Measurements from ENCODE around the gene TMA7B. TPM values are rescaled to one million over a fixed set of nuclear protein-coding genes. Genes with fewer than 3 reads are reported as not detected.

Gene TMA7B
- total RNA-seq, 1 donor from 2014 or later, result not detected

GRCh38 chr22:39937906-39938305 is 22.3 kb upstream of the TMA7B start:
- Histone ChIP-seq H3K4me1 (peaks cover 52% of the 10 kb centered on the region), H3K27me3 (peaks cover 8% of the 10 kb centered on the region), H3K36me3 (no peaks in the 10 kb centered on the region), H3K9me3 (ENCODE audit: low read depth) (no peaks in the 10 kb centered on the region), H3K79me2 (ENCODE audit: low read depth) (no peaks in the 10 kb centered on the region), H2AFZ (replicated peaks) (no peak overlapping the region), H3K27ac (no peak overlapping the region), H3K4me3 (no peak overlapping the region), H3F3A (ENCODE audit: low read depth) (peaks cover 26% of the 10 kb centered on the region), H3K4me2 (no peak overlapping the region), H3K9ac (no peak overlapping the region), H4K20me1 (ENCODE audit: low read depth) (peaks cover 3% of the 10 kb centered on the region)
- no peak for TF ChIP-seq EZH2phosphoT487 (IDR thresholded peaks at IDR 0.05)
- no peak for TF ChIP-seq EZH2 (IDR thresholded peaks at IDR 0.05)
- TF ChIP-seq CTCF (IDR thresholded peaks at IDR 0.05), result no peak
- peaks cover 8% of the 10 kb centered on the region for H3K27me3 Mint-ChIP-seq (ENCODE audit: insufficient read depth, low read depth)
- no peak overlapping the region for H3K27ac Mint-ChIP-seq
- peaks cover 36% of the 10 kb centered on the region for H3K4me1 Mint-ChIP-seq
- H3K4me3 Mint-ChIP-seq, result no peak overlapping the region
- H3K9me3 Mint-ChIP-seq, result no peaks in the 10 kb centered on the region
- no peaks in the 10 kb centered on the region for H3K36me3 Mint-ChIP-seq
- no peak for DNase-seq (ENCODE audit: low spot score)

- H4K20me1 ChIP-seq (ENCODE audit: low read depth), result no peaks in the 10 kb centered on the region
- no peaks in the 10 kb centered on the region for H3K9me3 ChIP-seq (ENCODE audit: low read depth)
- Mint-ChIP-seq H3K27ac (no peak overlapping the region), H3K4me1 (peaks cover 36% of the 10 kb centered on the region), H3K36me3 (no peaks in the 10 kb centered on the region), H3K27me3 (ENCODE audit: insufficient read depth, low read depth) (peaks cover 8% of the 10 kb centered on the region), H3K4me3 (no peak overlapping the region), H3K9me3 (no peaks in the 10 kb centered on the region)
- no peaks in the 10 kb centered on the region for H3K36me3 ChIP-seq
- H3K4me3 ChIP-seq, result no peak overlapping the region
- no peak overlapping the region for H3K9ac ChIP-seq
- no peak for DNase-seq (ENCODE audit: low spot score)
- no peaks in the 10 kb centered on the region for H3K79me2 ChIP-seq (ENCODE audit: low read depth)
- H3F3A ChIP-seq (ENCODE audit: low read depth), result peaks cover 19% of the 10 kb centered on the region
- peaks cover 46% of the 10 kb centered on the region for H3K4me1 ChIP-seq
- H3K27me3 ChIP-seq, result peaks cover 8% of the 10 kb centered on the region
- no peak for TF ChIP-seq CTCF (IDR thresholded peaks at IDR 0.05)
- no peak for TF ChIP-seq EZH2phosphoT487 (IDR thresholded peaks at IDR 0.05)
- no peak for TF ChIP-seq EZH2 (IDR thresholded peaks at IDR 0.05)
- no peak overlapping the region for H2AFZ ChIP-seq (replicated peaks)
- no peak overlapping the region for H3K27ac ChIP-seq
- no peak overlapping the region for H3K4me2 ChIP-seq
Measured at GRCh38 chr22:39938509-39939111, 21.6 kb upstream of the TMA7B start.

- Histone ChIP-seq H3K79me2 (ENCODE audit: low read depth) (no peaks in the 10 kb centered on the region), H3F3A (ENCODE audit: low read depth) (peaks cover 15% of the 10 kb centered on the region), H3K4me3 (no peak overlapping the region), H3K27me3 (peaks cover 11% of the 10 kb centered on the region), H3K27ac (no peak overlapping the region), H2AFZ (replicated peaks) (no peak overlapping the region), H4K20me1 (ENCODE audit: low read depth) (peaks cover 2% of the 10 kb centered on the region), H3K4me1 (peaks cover 40% of the 10 kb centered on the region), H3K36me3 (no peaks in the 10 kb centered on the region), H3K9ac (no peak overlapping the region), H3K4me2 (no peak overlapping the region), H3K9me3 (ENCODE audit: low read depth) (no peaks in the 10 kb centered on the region)
- peaks cover 4% of the 10 kb centered on the region for H3K27me3 Mint-ChIP-seq (ENCODE audit: insufficient read depth, low read depth)
- no peak for DNase-seq (ENCODE audit: low spot score)
- H3K9me3 Mint-ChIP-seq, result no peaks in the 10 kb centered on the region
- no peak for TF ChIP-seq EZH2phosphoT487 (IDR thresholded peaks at IDR 0.05)
- H3K4me3 Mint-ChIP-seq, result no peak overlapping the region
- H3K27ac Mint-ChIP-seq, result no peak overlapping the region
- peaks cover 33% of the 10 kb centered on the region for H3K4me1 Mint-ChIP-seq
- no peaks in the 10 kb centered on the region for H3K36me3 Mint-ChIP-seq
Measured at GRCh38 chr22:39939830-39940229, 20.4 kb upstream of the TMA7B start.

- Mint-ChIP-seq H3K27me3 (ENCODE audit: insufficient read depth, low read depth) (peaks cover 4% of the 10 kb centered on the region), H3K9me3 (no peaks in the 10 kb centered on the region), H3K4me1 (peaks cover 34% of the 10 kb centered on the region), H3K4me3 (no peak overlapping the region), H3K27ac (no peak overlapping the region), H3K36me3 (no peaks in the 10 kb centered on the region)
- no peak for DNase-seq (ENCODE audit: low spot score)
- Histone ChIP-seq H3K79me2 (ENCODE audit: low read depth) (no peaks in the 10 kb centered on the region), H3K4me1 (peaks cover 39% of the 10 kb centered on the region), H3K4me3 (no peak overlapping the region), H2AFZ (replicated peaks) (no peak overlapping the region), H3K27ac (no peak overlapping the region), H3F3A (ENCODE audit: low read depth) (peaks cover 9% of the 10 kb centered on the region), H3K36me3 (no peaks in the 10 kb centered on the region), H3K9ac (no peak overlapping the region), H4K20me1 (ENCODE audit: low read depth) (peaks cover 8% of the 10 kb centered on the region), H3K27me3 (peaks cover 20% of the 10 kb centered on the region), H3K9me3 (ENCODE audit: low read depth) (no peaks in the 10 kb centered on the region), H3K4me2 (no peak overlapping the region)
- TF ChIP-seq EZH2 (IDR thresholded peaks at IDR 0.05), result no peak
- no peak for TF ChIP-seq CTCF (IDR thresholded peaks at IDR 0.05)
- no peak for TF ChIP-seq EZH2phosphoT487 (IDR thresholded peaks at IDR 0.05)
Measured at GRCh38 chr22:39940757-39941305, 19.4 kb upstream of the TMA7B start.
